ENCODE measurements around the gene FNBP1.

FNBP1 gene

DNA sequence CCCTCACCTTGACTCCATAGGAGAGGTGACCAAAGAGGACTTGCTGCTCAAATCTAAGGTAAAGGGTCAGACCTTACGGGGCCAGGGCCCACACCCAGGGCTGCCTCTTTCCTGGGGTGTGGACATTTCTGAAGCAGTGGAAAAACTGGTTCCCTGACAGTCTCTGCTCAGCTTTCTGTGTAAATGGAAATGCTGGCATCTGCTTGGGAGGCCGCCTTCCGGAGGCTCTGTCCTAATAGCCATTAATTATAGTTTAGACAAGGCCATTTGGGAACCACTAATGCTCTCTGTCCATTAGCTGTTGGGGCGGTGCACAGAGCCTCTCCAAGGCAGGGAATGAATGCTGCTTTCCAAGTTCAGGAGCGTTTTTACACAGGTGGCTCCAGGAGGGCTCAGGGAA lies 190.4 kb downstream of the FNBP1 start:
- Histone ChIP-seq H3K36me3 (ENCODE audit: low read length) (no peaks in the 10 kb centered on the region), H3K4me2 (ENCODE audit: low read depth, low read length, poor library complexity, severe bottlenecking) (no peak overlapping the region), H3K27ac (ENCODE audit: low read depth, low read length) (no peak overlapping the region), H3K9me3 (ENCODE audit: insufficient read depth, low read length) (no peaks in the 10 kb centered on the region), H2AFZ (ENCODE audit: low read depth, low read length, severe bottlenecking) (no peak overlapping the region), H4K20me1 (ENCODE audit: low read depth, low read length) (no peaks in the 10 kb centered on the region), H3K4me3 (ENCODE audit: insufficient read depth, low read length, poor library complexity, severe bottlenecking) (no peak overlapping the region), H3K9ac (ENCODE audit: low read length) (no peak overlapping the region), H3K27me3 (ENCODE audit: low read length) (no peaks in the 10 kb centered on the region), H3K9me2 (replicated peaks; ENCODE audit: insufficient read depth, low read length) (no peaks in the 10 kb centered on the region), H3F3A (ENCODE audit: insufficient read depth) (no peaks in the 10 kb centered on the region), H3K79me2 (ENCODE audit: insufficient read depth, low read length) (no peaks in the 10 kb centered on the region)
- no peak for TF ChIP-seq EZH2phosphoT487 (conservative IDR thresholded peaks at IDR 0.05; ENCODE audit: low read length)

DNA sequence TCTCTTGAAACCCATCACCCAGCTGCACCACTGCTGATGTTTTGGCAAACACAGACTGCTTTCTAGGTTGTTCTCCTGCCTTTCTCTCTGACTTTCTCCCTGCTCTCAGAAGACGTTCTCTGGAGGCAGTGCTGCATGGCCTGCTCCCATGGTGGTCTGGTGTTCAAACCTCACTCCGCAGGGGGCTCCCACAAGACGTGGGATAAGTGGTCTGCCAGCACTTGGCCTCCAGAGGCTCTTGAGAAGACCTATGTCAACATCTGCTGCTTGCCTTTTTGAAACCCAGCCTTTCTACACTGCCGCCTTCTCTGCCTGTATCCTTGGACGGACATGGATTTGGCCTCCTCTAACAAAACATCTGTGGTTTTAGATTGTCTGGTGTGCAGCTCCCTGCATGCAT lies 191.2 kb downstream of the FNBP1 start:
- no peaks in the 10 kb centered on the region for H3K27me3 ChIP-seq (ENCODE audit: low read length)
- TF ChIP-seq, protein P1, sequence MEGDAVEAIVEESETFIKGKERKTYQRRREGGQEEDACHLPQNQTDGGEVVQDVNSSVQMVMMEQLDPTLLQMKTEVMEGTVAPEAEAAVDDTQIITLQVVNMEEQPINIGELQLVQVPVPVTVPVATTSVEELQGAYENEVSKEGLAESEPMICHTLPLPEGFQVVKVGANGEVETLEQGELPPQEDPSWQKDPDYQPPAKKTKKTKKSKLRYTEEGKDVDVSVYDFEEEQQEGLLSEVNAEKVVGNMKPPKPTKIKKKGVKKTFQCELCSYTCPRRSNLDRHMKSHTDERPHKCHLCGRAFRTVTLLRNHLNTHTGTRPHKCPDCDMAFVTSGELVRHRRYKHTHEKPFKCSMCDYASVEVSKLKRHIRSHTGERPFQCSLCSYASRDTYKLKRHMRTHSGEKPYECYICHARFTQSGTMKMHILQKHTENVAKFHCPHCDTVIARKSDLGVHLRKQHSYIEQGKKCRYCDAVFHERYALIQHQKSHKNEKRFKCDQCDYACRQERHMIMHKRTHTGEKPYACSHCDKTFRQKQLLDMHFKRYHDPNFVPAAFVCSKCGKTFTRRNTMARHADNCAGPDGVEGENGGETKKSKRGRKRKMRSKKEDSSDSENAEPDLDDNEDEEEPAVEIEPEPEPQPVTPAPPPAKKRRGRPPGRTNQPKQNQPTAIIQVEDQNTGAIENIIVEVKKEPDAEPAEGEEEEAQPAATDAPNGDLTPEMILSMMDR (IDR thresholded peaks at IDR 0.05; ENCODE audit: insufficient read depth, low read length, poor library complexity, severe bottlenecking), result no peak
- no peak for TF ChIP-seq EZH2phosphoT487 (conservative IDR thresholded peaks at IDR 0.05; ENCODE audit: low read length)
- H4K20me1 ChIP-seq (ENCODE audit: low read depth, low read length), result no peaks in the 10 kb centered on the region
- no peak overlapping the region for H3K27ac ChIP-seq (ENCODE audit: low read depth, low read length)
- H3F3A ChIP-seq (ENCODE audit: insufficient read depth), result no peaks in the 10 kb centered on the region
- H3K79me2 ChIP-seq (ENCODE audit: insufficient read depth, low read length), result no peaks in the 10 kb centered on the region
- no peak overlapping the region for H3K9ac ChIP-seq (ENCODE audit: low read length)
- no peaks in the 10 kb centered on the region for H3K36me3 ChIP-seq (ENCODE audit: low read length)
- H2AFZ ChIP-seq (ENCODE audit: low read depth, low read length, severe bottlenecking), result no peak overlapping the region
- no peaks in the 10 kb centered on the region for H3K9me2 ChIP-seq (replicated peaks; ENCODE audit: insufficient read depth, low read length)
- H3K4me2 ChIP-seq (ENCODE audit: low read depth, low read length, poor library complexity, severe bottlenecking), result no peak overlapping the region
- H3K9me3 ChIP-seq (ENCODE audit: insufficient read depth, low read length), result no peaks in the 10 kb centered on the region
- no peak overlapping the region for H3K4me3 ChIP-seq (ENCODE audit: insufficient read depth, low read length, poor library complexity, severe bottlenecking)

DNA sequence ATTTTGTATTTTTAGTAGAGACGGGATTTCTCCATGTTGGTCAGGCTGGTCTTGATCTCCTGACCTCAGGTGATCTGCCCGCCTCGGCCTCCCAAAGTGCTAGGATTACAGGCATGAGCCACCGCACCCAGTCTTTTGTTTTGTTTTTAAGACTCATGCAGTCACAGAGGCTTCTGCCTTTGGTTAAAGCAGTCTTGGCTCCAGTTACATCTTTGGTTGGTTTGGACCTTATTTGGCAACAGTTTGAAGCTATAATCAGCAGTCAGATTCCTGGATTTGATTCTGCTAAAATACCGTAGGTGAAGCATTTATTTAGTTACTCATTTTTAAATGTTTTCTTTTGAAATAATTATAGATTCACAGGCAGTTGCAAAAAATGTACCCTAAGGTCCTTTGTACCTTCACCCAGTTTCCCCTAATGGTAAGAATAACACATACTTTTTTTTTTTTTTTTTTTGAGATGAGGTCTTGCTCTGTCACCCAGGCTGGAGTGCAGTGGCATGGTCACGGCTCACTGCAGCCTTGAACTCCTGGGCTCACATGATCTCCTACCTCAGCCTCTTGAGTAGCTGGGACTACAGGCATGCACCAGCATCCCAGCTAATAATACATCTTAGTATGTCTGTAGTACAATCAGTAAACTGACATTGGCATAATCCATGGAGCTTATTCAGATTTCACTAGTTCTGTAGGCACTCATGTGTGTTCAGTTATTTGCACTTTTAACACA lies 192.0 kb downstream of the FNBP1 start:
- TF ChIP-seq EZH2phosphoT487 (conservative IDR thresholded peaks at IDR 0.05; ENCODE audit: low read length), result no peak
- TF ChIP-seq, protein P1 (IDR thresholded peaks at IDR 0.05; ENCODE audit: insufficient read depth, low read length, poor library complexity, severe bottlenecking), result no peak
- H3K4me2 ChIP-seq (ENCODE audit: low read depth, low read length, poor library complexity, severe bottlenecking), result no peak overlapping the region
- H3K79me2 ChIP-seq (ENCODE audit: insufficient read depth, low read length), result no peaks in the 10 kb centered on the region
- H3K36me3 ChIP-seq (ENCODE audit: low read length), result no peaks in the 10 kb centered on the region
- no peak overlapping the region for H3K4me3 ChIP-seq (ENCODE audit: insufficient read depth, low read length, poor library complexity, severe bottlenecking)
- H3K27ac ChIP-seq (ENCODE audit: low read depth, low read length), result no peak overlapping the region
- H3K9me3 ChIP-seq (ENCODE audit: insufficient read depth, low read length), result no peaks in the 10 kb centered on the region
- no peak overlapping the region for H3K9ac ChIP-seq (ENCODE audit: low read length)
- no peaks in the 10 kb centered on the region for H4K20me1 ChIP-seq (ENCODE audit: low read depth, low read length)
- no peak overlapping the region for H2AFZ ChIP-seq (ENCODE audit: low read depth, low read length, severe bottlenecking)
- no peaks in the 10 kb centered on the region for H3F3A ChIP-seq (ENCODE audit: insufficient read depth)
- no peaks in the 10 kb centered on the region for H3K9me2 ChIP-seq (replicated peaks; ENCODE audit: insufficient read depth, low read length)
- H3K27me3 ChIP-seq (ENCODE audit: low read length), result no peaks in the 10 kb centered on the region

- Histone ChIP-seq H3K4me3 (ENCODE audit: insufficient read depth, low read length, poor library complexity, severe bottlenecking) (no peak overlapping the region), H3K79me2 (ENCODE audit: insufficient read depth, low read length) (no peaks in the 10 kb centered on the region), H3K27ac (ENCODE audit: low read depth, low read length) (no peak overlapping the region), H3F3A (ENCODE audit: insufficient read depth) (no peaks in the 10 kb centered on the region), H3K36me3 (ENCODE audit: low read length) (no peaks in the 10 kb centered on the region), H3K9ac (ENCODE audit: low read length) (no peak overlapping the region), H3K27me3 (ENCODE audit: low read length) (no peaks in the 10 kb centered on the region), H2AFZ (ENCODE audit: low read depth, low read length, severe bottlenecking) (no peak overlapping the region), H3K4me2 (ENCODE audit: low read depth, low read length, poor library complexity, severe bottlenecking) (no peak overlapping the region), H4K20me1 (ENCODE audit: low read depth, low read length) (no peaks in the 10 kb centered on the region), H3K9me3 (ENCODE audit: insufficient read depth, low read length) (no peaks in the 10 kb centered on the region), H3K9me2 (replicated peaks; ENCODE audit: insufficient read depth, low read length) (no peaks in the 10 kb centered on the region)
- TF ChIP-seq, protein P1 (IDR thresholded peaks at IDR 0.05; ENCODE audit: insufficient read depth, low read length, poor library complexity, severe bottlenecking), result no peak
- no peak for TF ChIP-seq EZH2phosphoT487 (conservative IDR thresholded peaks at IDR 0.05; ENCODE audit: low read length)
Measured at GRCh38 chr9:129849901-129850300, 193.1 kb downstream of the FNBP1 start.
